GM10266 (cell line): ENCODE data around the gene SERPINA1.

ENCODE experiments used
- DNase-seq: peaks from one replicate; pipeline ENCODE4 v3.0.0; 2012; ENCODE audit errors: extremely low spot score
- TF ChIP-seq, protein P1 (sequence below): IDR thresholded peaks from 2 replicates; pipeline ENCODE4 v1.5.1; 2012; ENCODE audit warnings: mild to moderate bottlenecking, low read depth; ENCODE audit not compliant: control insufficient read depth, insufficient read depth; ENCODE audit errors: missing control alignments

The SERPINA1 gene

DNA sequence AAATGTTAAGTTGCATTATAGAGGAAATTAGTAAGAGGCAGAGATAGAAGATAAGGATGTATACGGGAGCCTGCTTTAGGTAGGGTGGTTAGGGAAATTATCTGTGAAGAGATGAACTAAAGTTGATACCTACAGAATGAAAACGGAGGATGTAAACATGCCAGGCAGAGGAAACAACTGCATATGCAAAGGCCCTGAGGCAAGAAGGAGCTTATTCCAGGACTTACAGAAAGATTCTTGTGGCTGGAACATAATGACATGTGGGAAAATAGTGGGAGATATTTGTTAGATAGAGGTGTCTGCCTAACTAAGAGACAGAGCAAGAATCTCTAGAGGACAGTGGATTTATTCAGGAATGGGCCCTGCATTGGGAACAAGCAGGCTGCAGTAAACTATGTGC is 16.2 kb upstream of the SERPINA1 start:
- DNase-seq: no peak
- TF ChIP-seq, protein P1, sequence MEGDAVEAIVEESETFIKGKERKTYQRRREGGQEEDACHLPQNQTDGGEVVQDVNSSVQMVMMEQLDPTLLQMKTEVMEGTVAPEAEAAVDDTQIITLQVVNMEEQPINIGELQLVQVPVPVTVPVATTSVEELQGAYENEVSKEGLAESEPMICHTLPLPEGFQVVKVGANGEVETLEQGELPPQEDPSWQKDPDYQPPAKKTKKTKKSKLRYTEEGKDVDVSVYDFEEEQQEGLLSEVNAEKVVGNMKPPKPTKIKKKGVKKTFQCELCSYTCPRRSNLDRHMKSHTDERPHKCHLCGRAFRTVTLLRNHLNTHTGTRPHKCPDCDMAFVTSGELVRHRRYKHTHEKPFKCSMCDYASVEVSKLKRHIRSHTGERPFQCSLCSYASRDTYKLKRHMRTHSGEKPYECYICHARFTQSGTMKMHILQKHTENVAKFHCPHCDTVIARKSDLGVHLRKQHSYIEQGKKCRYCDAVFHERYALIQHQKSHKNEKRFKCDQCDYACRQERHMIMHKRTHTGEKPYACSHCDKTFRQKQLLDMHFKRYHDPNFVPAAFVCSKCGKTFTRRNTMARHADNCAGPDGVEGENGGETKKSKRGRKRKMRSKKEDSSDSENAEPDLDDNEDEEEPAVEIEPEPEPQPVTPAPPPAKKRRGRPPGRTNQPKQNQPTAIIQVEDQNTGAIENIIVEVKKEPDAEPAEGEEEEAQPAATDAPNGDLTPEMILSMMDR: no peak

DNA sequence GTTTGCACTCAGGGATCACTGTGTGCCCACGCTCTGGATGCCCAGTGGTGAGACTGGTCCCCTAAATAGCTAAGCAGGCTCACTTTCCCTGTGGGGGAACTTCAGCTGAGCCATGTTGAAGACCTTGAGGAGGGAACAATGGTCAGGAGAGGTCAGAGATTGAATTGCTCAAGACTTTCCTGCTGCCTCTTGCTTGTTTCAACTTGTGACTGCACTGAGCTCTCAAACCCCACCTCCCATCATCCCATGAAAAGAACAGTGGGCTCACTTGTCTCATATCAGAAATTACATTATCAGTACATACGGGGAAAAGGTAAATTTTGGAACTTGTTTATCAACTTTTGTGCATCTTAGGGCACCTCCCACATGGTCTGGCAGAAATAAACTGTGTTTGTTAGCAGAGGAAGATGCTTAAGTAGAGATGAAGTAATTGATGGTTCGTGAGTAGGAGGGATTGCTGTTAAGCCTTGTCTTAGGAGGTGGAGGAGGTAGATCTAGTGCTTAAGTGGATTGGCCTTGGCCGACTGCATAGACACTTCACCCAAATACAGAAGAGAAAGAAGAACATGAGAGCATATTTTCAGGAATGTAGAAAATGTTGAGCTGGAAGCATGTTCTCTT is 15.0 kb upstream of the SERPINA1 start:
- TF ChIP-seq, protein P1: no peak
- DNase-seq: no peak

DNA sequence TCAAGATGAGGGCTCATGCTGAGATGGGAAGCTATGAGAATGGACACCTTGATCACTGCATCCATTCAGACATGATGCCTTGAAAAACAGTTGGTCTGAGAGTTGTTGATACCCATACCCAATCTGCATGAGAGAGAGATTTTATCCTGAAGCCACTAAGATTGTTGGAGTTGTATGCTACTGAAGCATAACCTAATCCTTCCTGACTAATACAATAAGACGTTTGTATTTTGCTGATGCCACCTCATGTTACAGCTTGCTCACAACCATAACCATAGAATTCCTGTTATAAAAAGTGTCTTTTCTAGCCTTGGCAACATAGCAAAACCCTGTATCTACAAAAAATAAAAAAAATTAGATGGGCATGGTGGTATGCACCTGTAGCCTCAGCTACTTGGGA is 12.7 kb upstream of the SERPINA1 start:
- TF ChIP-seq, protein P1: no peak
- DNase-seq: no peak

DNA sequence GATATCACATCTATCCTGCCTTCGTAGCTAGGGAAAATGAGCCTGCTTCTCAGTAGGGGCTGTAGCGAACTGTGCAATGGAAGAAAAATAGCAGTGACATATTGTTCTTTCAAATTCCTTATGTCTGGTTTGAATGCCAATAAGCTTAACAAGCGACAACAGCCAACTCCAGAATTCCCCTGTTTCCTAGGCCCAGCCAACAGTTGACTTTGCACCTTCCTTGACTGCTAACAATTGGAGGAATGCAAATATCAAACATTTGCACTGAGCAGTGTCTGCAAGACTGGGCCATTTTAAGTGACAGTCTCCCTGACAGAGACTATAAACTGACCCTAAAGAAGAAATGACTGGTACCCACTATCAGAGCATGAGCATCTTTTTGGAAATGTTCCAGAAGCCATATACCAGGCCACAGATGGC is 12.0 kb upstream of the SERPINA1 start:
- TF ChIP-seq, protein P1: no peak
- DNase-seq: no peak

DNA sequence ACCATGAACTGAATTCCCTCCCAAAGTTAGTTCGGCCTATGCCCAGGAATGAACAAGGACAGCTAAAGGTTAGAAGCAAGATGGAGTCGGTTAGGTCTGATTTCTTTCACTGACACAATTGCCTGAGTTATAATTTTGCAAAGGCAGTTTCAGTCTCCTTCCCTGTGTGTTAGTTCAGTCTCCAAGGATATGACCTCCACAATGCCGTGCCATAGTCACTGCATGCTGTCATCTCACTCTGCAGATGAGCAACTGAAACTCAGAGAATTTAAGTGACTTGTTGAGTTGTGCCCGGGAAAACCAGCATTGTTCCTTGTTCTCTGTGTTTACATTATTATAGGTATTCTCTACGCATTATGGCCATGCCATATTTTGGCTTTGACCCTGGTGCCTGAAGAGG is 10.1 kb upstream of the SERPINA1 start:
- no peak for DNase-seq
- TF ChIP-seq, protein P1: no peak

DNA sequence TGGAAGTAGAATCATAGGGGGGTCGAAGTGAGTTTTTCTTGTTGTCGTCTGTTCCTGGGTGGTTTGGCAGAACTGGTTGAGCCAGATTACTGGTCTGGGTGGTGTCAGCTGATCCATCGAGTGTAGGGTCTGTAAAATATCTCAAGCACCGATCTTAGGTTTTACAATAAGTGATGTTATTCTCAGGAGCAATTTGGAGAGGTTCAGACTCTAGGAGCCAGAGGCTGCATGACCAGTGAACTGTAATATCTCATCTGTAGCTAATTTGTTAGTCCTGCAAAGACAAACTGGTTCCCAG is 9.7 kb upstream of the SERPINA1 start:
- no peak for DNase-seq
- TF ChIP-seq, protein P1: no peak

DNA sequence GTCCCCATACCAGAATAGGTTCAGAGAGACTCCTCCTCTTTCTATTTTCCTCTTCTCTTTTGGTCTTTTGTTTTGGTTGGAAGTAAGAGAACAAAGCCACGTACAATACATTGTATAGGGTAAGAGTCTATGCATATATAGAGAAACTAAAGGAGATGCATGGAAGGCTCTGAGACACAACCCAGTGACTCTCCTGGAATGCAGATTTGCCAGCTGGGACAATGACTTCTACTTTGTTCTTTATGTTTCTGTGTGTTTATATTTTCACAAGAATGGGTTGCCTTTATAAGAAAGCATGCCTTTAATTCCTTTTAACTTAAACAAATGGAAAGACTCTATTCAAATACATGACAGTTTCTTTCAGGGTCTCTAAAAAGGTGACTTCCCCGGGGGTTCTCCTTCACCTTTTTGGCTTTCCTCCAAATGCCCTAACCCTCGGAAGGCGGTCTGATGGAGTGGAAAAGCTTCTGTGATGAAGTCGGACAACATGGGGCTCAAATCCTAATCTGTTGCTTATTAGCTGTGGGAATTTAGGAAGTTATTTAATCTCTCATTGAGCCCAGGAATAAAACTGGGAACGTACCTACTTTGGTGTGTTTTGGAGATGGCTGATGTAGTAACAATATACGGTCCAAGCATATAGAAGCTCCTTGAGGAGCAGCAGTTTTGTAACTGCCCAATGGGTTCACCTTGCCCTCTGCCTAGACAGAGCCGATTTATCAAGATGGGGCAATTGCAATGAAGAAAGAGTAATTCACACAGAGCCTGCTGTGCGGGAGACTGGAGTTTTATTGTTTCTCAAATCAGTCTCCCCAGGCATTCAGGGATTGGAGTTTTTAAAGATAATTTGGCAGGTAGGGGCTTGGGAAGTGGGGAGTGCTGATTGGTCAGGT is 9.1 kb upstream of the SERPINA1 start:
- no peak for DNase-seq
- TF ChIP-seq, protein P1: no peak
